ENCODE results near the gene GABARAP.

GABARAP gene

GRCh38 chr17:7204828-7205461 is 37.3 kb downstream of the GABARAP start:
- FAIRE-seq, result no peak

- FAIRE-seq, result no peak
These were observed 37.9 kb downstream of the GABARAP start for GRCh38 chr17:7204336-7204735.

- no peak for FAIRE-seq
These were observed 38.9 kb downstream of the GABARAP start for GRCh38 chr17:7203391-7203790.

GRCh38 chr17:7196651-7197401 is 45.4 kb downstream of the GABARAP start:
- no peak for FAIRE-seq

GRCh38 chr17:7195971-7196370 is 46.3 kb downstream of the GABARAP start:
- FAIRE-seq, result no peak

GRCh38 chr17:7192271-7192937 is 49.8 kb downstream of the GABARAP start:
- no peak for FAIRE-seq

GRCh38 chr17:7191571-7192270 is 50.5 kb downstream of the GABARAP start:
- no peak for FAIRE-seq

GRCh38 chr17:7191069-7191468 is 51.2 kb downstream of the GABARAP start:
- no peak for FAIRE-seq

- no peak for FAIRE-seq
These were observed 51.9 kb downstream of the GABARAP start for GRCh38 chr17:7190276-7190917.
